GM12801 (cell line): ENCODE results near the gene NDUFB1.

Experiments used
- CTCF ChIP-seq: IDR thresholded peaks from one replicate; pipeline ENCODE4 v1.5.1; 2011; ENCODE audit warnings: control low read depth; ENCODE audit not compliant: insufficient read length; ENCODE audit errors: extremely low read depth

The NDUFB1 gene

GRCh38 chr14:92143962-92144361, 22.5 kb upstream of the NDUFB1 start:
- TF ChIP-seq CTCF = no peak

DNA sequence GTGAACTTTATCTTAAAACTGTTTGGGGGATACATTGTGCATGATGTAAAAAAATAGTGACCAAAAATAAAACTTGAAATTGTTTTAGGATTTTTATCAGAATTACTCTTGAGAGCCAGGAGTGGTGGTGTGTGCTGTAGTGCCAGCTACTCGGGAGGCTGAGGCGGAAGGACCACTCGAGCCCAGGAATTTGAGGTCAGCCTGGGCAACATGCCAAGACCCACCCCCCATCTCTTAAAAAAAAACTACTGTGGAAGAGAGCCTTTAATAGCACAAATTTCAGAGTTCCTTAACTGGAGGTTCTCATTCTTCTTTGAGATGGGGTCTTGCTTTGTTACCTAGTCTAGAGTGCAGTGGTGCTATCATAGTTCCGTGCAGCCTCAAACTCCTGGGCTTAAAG, 21.8 kb upstream of the NDUFB1 start:
- TF ChIP-seq CTCF = no peak

DNA sequence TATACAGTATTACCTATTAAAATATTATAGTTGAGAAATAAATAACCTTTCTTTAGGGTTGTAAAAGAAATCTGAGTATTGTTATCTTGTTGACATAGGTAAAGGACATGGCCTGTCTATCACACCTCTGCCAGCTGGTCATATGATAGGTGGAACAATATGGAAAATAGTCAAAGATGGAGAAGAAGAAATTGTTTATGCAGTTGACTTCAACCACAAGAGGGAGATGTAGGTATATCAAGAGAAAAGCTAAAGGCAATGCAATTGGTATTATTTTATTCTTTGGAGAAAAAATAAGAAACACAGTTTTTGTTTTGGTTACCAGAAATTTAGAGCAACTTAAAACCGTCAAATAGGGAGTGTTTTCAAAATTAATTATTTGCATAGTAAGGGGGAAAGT, 13.8 kb upstream of the NDUFB1 start:
- no peak for TF ChIP-seq CTCF

GRCh38 chr14:92134456-92134855, 12.9 kb upstream of the NDUFB1 start:
- no peak for TF ChIP-seq CTCF

DNA sequence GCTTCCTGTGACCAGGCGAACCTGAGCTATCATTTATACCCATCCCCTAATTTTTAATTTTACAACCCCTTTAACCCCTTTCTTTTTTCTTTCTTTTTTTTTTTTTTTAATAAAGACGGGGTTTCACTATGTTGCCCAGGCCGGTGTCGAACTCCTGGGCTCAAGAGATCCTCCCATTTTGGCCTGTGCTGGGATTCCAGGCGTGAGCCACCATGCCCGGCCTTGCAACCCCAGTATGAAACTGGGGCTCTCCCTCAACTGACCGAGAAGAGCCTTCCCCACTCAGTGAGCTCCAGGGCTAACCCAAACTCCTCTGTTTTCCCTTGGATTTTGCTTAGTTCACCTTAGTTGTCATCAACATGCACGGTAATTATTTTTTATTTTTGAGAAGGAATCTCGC, 1.3 kb upstream of the NDUFB1 start:
- TF ChIP-seq CTCF = no peak

DNA sequence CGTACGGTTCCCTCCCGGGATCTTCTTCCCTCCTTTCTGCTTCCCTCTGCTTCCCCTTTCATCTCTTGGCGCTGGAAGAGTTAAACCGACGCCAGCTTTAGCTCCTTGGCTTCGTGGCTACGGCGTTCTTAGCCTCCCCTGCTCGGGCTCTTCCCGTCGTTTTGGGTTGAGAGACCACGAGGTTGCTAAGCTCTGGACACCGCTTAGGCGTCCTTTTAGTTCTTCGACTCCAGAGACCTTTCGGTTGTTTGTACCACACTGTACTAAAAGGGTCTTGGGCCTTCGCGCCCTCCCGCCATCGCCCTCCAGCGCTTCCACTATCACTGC, 808 bp upstream of the NDUFB1 start:
- TF ChIP-seq CTCF = no peak

GRCh38 chr14:92121207-92121669, 268 bp downstream of the NDUFB1 start:
- no peak for TF ChIP-seq CTCF

DNA sequence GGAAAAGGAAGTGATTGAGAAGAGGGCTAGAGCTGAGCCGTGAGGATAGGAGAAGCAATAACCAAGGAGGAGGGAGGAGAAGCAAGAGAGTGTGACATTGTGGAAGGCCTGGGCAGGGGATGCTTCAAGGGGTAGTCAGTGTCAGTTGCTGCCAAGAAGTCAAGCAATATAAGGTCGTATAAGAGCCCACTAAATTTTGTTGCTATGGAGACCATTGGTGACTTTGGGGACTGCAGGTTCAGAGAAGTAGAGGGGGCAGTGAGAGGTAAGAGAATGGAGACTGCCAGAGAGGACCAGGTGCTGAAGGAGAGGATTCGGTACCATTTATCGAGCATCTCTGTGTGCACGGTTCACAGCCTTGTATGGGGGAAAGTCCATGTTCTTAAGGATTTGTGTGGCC, 12.0 kb downstream of the NDUFB1 start:
- no peak for TF ChIP-seq CTCF
